ENCODE data around the gene ITGAL.

Gene ITGAL

DNA sequence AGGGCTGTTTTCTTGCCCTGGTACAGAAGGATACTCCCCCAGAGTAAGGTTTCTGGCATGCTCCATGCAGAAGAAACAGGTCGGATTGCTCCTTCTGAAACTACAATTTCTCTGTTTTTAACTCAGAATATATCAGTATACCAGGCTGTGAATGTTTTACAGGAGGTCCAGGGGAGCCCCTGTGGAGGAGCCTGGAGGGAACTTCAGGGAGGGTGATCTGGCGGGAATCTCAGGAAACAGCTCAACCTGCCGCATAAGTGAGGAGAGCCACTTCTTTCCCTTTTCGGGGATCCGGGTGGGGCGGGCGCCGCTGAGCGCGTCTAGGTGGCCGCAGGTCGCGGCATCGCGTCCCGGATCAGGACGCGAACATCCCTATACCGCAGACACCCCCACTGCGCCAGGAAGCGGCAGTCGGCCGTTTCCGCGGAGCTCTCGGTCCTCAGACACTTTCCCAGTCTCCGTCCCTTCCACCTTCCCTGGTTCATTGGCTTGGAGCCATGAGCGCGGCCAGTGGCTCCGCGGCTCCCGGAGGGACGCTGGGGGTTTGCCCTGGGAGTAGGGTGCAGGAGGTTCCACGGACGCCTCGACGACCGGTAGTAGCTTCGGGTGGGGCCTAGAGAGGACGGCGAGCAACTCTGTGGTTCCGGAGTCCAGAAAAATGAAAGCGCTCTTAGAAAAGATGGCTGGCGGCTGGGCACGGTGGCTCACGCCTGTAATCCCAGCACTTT is 88.7 kb downstream of the ITGAL start:
- DNase-seq: no peak
- TF ChIP-seq POLR2A (IDR thresholded peaks at IDR 0.05; ENCODE audit: low read length) (peak; percentile 34), GATA1 (IDR thresholded peaks at IDR 0.05; ENCODE audit: low read depth, low read length) (no peak)

DNA sequence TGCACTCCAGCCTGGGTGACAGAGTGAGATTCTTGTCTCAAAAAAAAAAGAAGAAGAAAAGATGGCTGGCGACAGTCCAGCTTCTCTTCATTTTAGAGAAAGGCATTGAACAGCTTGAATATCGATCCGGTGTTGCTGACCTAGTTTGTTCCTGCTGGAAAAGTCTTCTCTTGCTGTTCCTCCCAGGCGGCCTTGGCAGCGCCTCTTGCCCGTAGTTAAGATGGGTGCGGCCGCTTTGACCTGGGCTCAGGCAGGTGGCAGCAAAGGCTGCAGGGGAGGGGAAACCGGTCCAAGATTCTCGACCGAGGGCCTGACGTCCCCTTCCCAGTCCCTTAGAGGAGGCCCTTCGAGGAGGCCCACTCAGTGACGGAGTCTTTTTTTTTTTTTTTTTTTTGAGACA is 89.5 kb downstream of the ITGAL start:
- TF ChIP-seq GATA1 (IDR thresholded peaks at IDR 0.05; ENCODE audit: low read depth, low read length) (no peak), POLR2A (IDR thresholded peaks at IDR 0.05; ENCODE audit: low read length) (no peak)
- DNase-seq: no peak

DNA sequence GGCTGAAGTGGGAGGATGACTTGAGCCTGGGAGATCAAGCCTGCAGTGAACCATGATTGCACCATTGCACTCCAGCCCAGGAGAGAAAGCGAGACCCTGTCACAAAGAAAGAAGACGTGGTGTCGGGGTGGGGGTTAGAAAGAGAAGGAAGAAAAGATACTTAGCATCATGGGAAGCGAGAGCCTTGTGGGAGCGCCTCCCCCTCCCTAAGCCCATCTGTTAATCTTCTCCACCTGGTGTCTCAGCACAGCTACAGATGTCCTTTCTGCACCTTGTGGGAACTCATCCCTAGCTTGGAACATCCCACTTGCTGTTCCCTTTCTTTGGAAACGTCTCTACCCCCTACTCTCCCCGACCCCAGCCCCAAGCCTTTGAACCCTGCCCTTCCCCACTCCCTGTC is 93.0 kb downstream of the ITGAL start:
- DNase-seq: no peak
- TF ChIP-seq GATA1 (IDR thresholded peaks at IDR 0.05; ENCODE audit: low read depth, low read length) (no peak), POLR2A (IDR thresholded peaks at IDR 0.05; ENCODE audit: low read length) (no peak)

DNA sequence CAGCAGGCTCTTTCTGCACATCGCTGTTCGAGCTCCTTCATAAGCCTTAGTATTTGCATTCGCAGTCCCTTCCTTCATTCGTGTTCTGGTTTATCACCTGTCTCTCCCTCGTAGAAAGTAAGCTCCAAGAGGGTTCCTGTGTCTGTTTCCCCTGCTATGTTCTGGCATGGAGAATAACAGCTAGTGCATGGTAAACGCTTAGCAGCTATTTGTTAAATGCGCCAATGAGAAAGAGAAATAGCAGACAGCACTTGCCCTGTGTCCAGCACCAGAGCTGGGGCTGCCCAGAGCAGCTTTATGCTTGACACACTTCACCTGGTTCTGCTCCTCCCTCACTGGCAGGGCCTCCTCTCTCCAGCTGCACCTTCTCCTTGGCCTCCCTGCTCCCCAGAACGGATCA is 93.4 kb downstream of the ITGAL start:
- no peak for DNase-seq
- no peak for TF ChIP-seq GATA1 (IDR thresholded peaks at IDR 0.05; ENCODE audit: low read depth, low read length)
- no peak for TF ChIP-seq POLR2A (IDR thresholded peaks at IDR 0.05; ENCODE audit: low read length)

DNA sequence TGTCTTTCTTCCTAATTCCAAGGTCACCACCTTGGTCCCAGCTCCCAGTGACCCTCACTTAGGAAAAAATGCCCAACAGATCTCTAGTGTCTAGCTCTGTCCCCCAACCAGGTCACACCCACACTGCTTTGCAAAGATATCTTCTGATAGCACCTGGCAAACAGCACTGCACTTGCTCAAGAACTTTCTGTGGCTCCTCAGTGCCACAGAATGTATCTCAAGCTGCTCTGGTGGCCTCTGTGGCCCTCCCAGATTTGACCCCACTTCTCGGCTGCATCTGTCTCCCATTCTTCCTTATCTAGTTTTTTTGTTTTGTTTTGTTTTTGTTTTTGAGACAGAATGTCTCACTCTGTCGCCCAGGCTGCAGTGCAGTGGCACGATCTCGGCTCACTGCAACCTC is 94.0 kb downstream of the ITGAL start:
- no peak for DNase-seq
- TF ChIP-seq GATA1 (IDR thresholded peaks at IDR 0.05; ENCODE audit: low read depth, low read length) (no peak), POLR2A (IDR thresholded peaks at IDR 0.05; ENCODE audit: low read length) (no peak)

DNA sequence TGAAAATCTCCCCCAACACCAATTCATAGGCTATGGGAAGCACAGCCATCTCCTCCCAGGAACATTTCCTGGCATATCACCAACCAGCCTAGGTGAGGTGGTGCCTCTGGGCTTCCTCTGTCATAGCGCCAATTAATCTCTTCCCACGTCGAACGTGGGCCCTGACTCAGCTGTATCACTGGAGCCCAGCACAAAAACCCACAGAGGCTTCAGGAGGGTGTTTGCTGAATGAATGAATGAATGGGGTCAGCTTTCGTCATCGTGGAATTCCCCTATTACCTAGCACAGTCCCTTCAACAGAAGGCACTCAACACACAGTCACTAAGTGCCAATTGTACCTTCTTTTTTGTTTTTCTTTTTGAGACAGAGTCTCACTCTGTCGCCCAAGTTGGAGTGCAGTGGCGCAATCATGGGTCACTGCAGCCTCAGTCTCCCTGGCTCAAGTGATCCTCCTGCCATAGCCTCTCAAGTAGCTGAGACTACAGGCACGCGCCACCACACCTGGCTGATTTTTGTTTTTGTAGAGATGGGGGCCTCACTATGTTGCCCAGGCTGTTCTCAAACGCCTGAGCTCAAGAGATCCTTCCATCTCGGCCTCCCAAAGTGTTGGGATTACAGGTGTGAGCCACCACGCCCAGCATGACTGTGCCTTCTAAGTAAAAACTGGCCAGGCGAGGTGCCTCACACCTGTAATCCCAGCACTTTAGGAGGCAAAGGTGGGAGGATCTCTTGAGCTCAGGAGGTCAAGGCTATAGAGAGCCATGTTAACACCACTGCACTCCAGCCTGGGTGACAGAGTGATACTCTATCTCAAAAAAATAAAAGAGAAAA is 94.8 kb downstream of the ITGAL start:
- no peak for DNase-seq
- TF ChIP-seq POLR2A (IDR thresholded peaks at IDR 0.05; ENCODE audit: low read length): no peak

DNA sequence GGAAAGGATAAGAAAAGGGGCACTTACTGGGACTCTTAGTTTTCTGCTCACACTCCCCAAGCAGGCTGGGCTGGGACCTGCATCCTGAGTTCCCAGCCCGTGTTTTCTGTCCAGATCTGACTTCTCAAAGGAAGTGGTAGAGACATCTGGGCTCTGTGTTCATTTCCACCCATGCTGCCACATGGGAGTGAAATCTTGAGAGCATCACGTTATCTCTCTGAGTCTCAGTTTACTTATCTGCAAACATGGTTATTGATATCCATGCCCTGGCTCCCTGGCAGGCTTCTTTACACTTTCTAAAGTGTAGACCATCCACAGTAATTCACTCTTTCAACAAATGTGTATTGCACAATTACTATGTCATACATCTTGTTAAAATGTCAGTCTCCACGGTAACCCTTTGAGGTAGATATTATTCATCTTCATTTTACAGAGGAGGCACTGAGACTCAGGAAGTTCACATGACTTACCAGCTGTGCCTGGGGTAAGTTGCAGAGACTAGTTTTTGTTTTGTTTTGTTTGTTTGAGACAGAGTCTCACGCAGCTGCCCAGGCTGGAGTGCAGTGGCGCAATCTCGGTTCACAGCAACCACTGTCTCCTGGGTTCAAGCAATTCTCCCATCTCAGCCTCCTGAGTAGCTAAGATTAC is 95.6 kb downstream of the ITGAL start:
- TF ChIP-seq POLR2A (IDR thresholded peaks at IDR 0.05; ENCODE audit: low read length): no peak
- TF ChIP-seq GATA1 (IDR thresholded peaks at IDR 0.05; ENCODE audit: low read depth, low read length): no peak
- no peak for DNase-seq

DNA sequence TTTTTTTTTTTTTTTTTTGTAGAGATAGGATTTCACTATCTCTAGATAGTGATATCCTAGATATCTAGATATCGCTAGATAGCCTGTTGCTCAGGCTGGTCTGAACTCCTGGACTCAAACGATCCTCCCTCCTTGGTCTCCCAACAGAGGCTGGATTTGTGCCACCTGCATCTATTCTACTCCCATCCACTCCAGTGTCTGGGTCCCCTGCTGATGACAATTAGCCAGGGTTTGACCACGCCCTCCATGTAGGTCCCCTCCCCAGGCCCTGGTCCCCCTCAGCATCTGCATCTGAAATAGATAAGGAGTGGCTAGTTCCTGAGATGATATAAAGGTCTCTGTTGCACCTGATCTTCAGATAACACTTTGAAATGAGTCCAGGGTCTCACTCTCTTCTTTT is 96.7 kb downstream of the ITGAL start:
- TF ChIP-seq POLR2A (IDR thresholded peaks at IDR 0.05; ENCODE audit: low read length): no peak
- TF ChIP-seq GATA1 (IDR thresholded peaks at IDR 0.05; ENCODE audit: low read depth, low read length): no peak
- no peak for DNase-seq

DNA sequence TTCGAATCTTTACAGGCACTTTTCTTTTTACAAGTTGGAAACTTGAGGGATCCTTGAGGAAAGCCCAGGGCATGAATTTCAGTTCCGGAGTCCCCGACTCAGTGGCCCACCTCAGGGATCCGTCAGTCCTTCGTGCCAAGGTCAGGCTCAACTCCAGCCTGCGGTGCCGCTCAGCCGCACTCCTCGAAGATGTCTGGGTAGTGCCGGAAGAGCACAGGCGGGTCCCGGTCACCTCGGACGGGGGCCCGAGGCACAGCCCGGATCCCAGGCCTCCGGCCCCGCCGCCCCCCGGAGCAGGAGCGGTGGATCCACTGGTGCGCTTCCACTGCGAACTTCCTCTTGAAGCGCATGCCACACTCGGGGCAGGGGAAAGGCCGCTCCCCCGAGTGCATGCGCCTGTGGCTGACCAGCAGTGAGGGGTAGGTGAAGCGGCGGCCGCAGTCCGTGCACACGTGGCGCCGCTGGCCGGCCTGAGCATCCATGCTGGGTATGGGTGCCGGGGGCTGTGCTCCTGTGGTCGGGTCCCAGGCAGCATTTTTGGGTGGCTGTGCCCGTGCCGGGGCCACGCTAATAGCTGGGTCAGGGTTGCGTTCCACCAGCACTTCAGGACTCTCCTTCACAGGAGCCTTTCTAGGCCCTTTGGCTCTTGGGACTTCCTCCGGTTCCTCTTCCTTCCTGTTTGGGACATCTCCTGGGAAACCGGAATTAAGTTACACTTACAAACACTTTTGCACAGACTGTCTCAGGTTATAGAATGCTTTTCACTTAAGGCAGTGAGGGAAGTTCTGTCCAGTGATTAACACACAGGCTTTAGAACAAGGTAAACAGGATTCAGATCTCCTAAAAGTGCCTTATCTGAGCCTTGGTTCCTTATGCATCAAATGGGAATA is 97.4 kb downstream of the ITGAL start:
- DNase-seq: no peak
- TF ChIP-seq GATA1 (IDR thresholded peaks at IDR 0.05; ENCODE audit: low read depth, low read length) (no peak), POLR2A (IDR thresholded peaks at IDR 0.05; ENCODE audit: low read length) (no peak)

DNA sequence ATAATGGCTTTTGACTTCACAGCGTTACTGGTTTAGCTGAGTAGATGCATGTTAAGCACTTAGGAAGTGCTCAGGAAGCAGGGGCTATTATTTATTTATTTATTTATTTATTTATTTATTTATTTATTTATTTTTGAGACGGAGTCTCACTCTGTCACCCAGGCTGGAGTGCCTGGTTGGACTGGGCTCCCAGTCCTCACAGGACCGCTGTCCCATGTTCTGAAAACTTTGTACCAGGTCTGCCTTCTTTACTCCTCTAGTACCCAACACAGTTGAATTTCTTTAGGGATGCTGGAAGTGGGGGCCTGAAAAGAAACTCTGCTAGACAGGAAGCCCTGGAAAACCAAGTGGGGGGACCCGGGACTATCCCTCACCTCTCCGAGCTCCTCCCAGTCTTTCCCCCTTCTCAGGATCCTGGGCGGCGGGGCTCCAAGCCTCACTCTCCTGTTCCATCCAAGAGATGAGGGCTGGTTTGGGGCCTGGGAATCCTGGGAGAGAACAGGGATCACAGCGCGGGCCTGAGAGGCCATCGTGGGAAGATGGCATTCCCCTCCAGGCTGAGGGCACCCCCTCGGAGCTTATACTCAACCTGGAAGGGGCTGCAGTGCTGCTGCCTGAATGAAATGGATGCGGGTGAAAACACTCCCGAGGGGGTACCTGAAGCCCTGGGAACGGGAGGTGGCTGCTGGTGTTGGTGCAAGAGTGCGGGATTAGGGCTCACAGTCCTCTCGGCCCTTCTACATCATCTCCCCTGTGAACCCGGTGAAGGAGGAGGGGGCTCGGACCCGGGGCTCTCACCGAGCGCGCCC is 98.3 kb downstream of the ITGAL start:
- DNase-seq: no peak
- TF ChIP-seq GATA1 (IDR thresholded peaks at IDR 0.05; ENCODE audit: low read depth, low read length): no peak
- TF ChIP-seq POLR2A (IDR thresholded peaks at IDR 0.05; ENCODE audit: low read length): no peak

DNA sequence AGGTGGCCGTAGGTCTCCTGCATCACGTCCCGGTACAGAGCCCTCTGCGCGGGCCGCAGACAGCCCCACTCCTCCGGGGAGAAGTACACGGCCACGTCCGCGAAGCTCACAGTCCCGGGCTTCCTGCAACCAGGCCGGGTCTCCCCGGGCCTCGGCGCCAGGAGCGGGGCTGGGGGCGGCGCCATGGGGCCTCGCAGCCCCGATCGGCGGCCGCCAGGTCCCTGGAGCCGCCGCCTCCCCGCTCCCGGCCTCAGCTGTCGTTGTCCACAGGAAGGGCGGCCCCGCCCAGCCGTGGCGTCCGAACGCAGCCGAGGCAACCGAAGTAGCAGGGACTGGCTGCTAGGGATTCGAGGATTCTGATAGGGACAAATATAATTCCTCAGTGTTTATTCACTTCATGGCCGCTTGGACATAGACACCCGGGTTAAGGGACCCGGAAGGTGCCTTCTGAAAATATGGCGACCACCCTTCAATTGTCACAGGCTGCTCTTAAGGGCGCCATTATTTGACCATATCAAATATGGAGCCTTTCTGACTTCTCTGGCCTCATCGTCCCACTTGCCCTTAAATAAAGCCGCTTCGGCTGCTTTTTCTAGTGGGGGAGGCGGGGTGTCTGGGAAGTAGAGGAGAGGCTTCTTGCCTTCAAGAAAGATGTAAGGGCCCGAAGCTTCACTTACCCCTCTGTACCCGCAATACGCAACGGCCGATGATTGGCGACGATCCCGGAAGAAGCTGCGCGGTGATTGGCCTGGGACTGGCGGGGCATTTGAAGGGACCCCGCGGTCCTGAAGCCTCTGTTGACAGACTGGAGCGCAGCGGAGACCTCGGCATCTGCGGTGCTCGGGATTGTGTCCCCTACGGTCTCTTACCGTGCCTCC is 99.1 kb downstream of the ITGAL start, which contains the start of gene ZNF688:
Gene ZNF688, minus strand, starts transcription at position 270 of the 878 bp plus-strand sequence. Its CDS starts 85 bp downstream, at position 185.
- peak; percentile 84 for TF ChIP-seq POLR2A (IDR thresholded peaks at IDR 0.05; ENCODE audit: low read length)
- no peak for TF ChIP-seq GATA1 (IDR thresholded peaks at IDR 0.05; ENCODE audit: low read depth, low read length)
- peak; percentile 96 to 97 for DNase-seq
